Measurements from ENCODE around the gene APOH. TPM values are rescaled to one million over a fixed set of nuclear protein-coding genes. Genes with fewer than 3 reads are reported as not detected.

The APOH gene
- total and polyA plus RNA-seq, 9 of the 15 experiments (the other 6 are each of a cell fraction or from before 2014, with no cell fraction given): 1.1 TPM; not detected in 8

- TF ChIP-seq MLLT1 (IDR thresholded peaks at IDR 0.05): peak; percentile 51 to 73; a peak in 2 of 4 replicates
- peak; percentile 40; the same call in 1 of the 2 replicates for TF ChIP-seq ARID1B (IDR thresholded peaks at IDR 0.05)
- TF ChIP-seq ATF2 (CRISPR knock-in tag; IDR thresholded peaks at IDR 0.05): no peak
- 0 out of 3 replicates have a peak, but pooled peaks of 1 of the 2 experiments have one; percentile 26 for TF ChIP-seq CBX3 (IDR thresholded peaks at IDR 0.05; ENCODE audit: borderline replicate concordance in 1 of 2, low read length in 2 of 2)
- no peak for TF ChIP-seq AFF4 (CRISPR knock-in tag; IDR thresholded peaks at IDR 0.05)
- TF ChIP-seq BCOR (IDR thresholded peaks at IDR 0.05): peak; percentile 80
- no peak for TF ChIP-seq KLF16 (IDR thresholded peaks at IDR 0.05)
- no peak for TF ChIP-seq ZBED1 (IDR thresholded peaks at IDR 0.05)
- no peak for TF ChIP-seq HNRNPUL1 (IDR thresholded peaks at IDR 0.05; ENCODE audit: low read length)
- TF ChIP-seq ZNF263 (CRISPR knock-in tag; IDR thresholded peaks at IDR 0.05; ENCODE audit: borderline replicate concordance): no peak
- no peak for TF ChIP-seq ZBTB11 (CRISPR knock-in tag; IDR thresholded peaks at IDR 0.05)
- TF ChIP-seq CEBPZ (IDR thresholded peaks at IDR 0.05; ENCODE audit: borderline replicate concordance, low read depth, low read length): no peak
These were observed 28.5 kb downstream of the APOH start (continued) for GRCh38 chr17:66200685-66201092.

Measured in K562 (cell line).